Thymus (tissue), 11 donors: Measurements from ENCODE around the gene PIEZO1. TPM values are rescaled to one million over a fixed set of nuclear protein-coding genes. Genes with fewer than 3 reads are reported as not detected.

ENCODE experiments used
- DNase-seq, 9 donors: peaks; one replicate each; pipeline ENCODE4 v3.0.0-alpha.2; 2013; ENCODE audit warnings: low spot score in 9 of 9, low read depth in 6 of 9, missing footprints in 1 of 9
- H3K27ac ChIP-seq, 2 donors: one replicate each; pipeline ENCODE4 v1.5.1; 2013; ENCODE audit warnings: control low read depth in 1 of 2, low read depth in 1 of 2, low read length in 1 of 2, mild to moderate bottlenecking in 1 of 2, moderate library complexity in 1 of 2
- H3K27me3 ChIP-seq, 2 donors: one replicate each; pipeline ENCODE4 v1.5.1; 2013; ENCODE audit warnings: low read length in 1 of 2; ENCODE audit not compliant: control insufficient read depth in 2 of 2, insufficient read depth in 1 of 2
- H3K36me3 ChIP-seq, 2 donors: one replicate each; pipeline ENCODE4 v1.5.1; 2013; ENCODE audit warnings: low read length in 1 of 2, mild to moderate bottlenecking in 1 of 2, moderate library complexity in 1 of 2; ENCODE audit not compliant: control insufficient read depth in 2 of 2, insufficient read depth in 2 of 2
- H3K4me1 ChIP-seq, 2 donors: one replicate each; pipeline ENCODE4 v1.5.1; 2013; ENCODE audit warnings: low read length in 2 of 2; ENCODE audit not compliant: control insufficient read depth in 2 of 2, insufficient read depth in 2 of 2
- H3K4me3 ChIP-seq, 2 donors: one replicate each; pipeline ENCODE4 v1.5.1; 2013; ENCODE audit warnings: low read length in 2 of 2, control low read depth in 1 of 2, mild to moderate bottlenecking in 1 of 2
- H3K9me3 ChIP-seq, 2 donors: one replicate each; pipeline ENCODE4 v1.5.1; 2013; ENCODE audit warnings: low read length in 1 of 2, mild to moderate bottlenecking in 1 of 2; ENCODE audit not compliant: control insufficient read depth in 2 of 2, insufficient read depth in 1 of 2
- WGBS: extraction: QIAGEN DNeasy Blood & Tissue Kit; methylation state at CpG from one replicate; pipeline ENCODE4 v1.1.7; 2013; 5-methylcytosine and 5-hydroxymethylcytosine counted together
- polyA plus RNA-seq: library from polyadenylated mRNA; stranded (reverse); fragments of 200-250 nt; gene quantifications from one replicate; pipeline ENCODE4 v1.2.3, GENCODE V29; 2013
- total RNA-seq: library from RNA; stranded (reverse); fragments of 120-200 nt; gene quantifications from one replicate; pipeline ENCODE4 v1.2.4, GENCODE V29; 2013
- donor health status: healthy.

PIEZO1 gene
- total and polyA plus RNA-seq, 2 donors: 25.2 to 115 TPM

DNA sequence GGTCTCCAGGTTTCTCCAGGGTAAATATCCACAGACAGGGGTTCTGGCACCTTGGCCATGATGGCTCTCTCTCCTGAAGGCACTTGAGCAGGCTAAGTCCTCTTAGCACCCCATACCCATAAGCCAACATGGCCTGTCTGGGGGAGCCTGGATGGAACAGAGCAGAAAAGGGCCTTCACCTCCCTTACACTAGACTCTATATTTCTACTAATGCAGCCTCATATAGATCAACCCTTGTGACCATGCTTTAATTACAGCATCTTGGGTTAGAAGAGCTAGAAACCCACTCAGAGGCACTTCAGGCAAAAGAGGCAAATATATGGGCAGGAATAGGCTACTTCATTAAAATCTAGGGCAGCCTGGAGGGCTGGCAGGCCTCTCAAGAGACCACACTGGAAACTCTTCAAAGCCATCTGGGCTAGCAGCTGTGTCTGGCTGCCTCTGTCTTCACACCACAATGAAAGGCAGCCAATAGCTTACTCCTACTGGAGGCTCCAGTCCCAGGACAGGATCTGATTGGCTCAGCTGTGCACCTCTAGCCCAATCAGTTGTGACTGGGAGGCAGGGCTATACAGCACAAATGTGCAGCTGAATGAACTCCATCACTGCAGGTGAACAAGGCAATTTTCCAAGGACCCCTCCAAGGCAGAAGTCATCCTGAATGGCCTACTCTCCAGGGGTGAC, 13.9 kb upstream of the PIEZO1 start:
- H3K27ac ChIP-seq: peak overlapping the region; percentile 93 to 97
- peak overlapping the region in 1 of 2 donors; percentile 12 for H3K4me3 ChIP-seq
- H3K9me3 ChIP-seq: peaks cover 0 to 14% of the 10 kb centered on the region in 2 donors
- H3K27me3 ChIP-seq: no peaks in the 10 kb centered on the region
- H3K4me1 ChIP-seq: peaks cover 35 to 73% of the 10 kb centered on the region in 2 donors
- DNase-seq: peak in 5 of 9 donors; percentile 77 to 92 (median 84)
- peaks cover 0 to 5% of the 10 kb centered on the region in 2 donors for H3K36me3 ChIP-seq

DNA sequence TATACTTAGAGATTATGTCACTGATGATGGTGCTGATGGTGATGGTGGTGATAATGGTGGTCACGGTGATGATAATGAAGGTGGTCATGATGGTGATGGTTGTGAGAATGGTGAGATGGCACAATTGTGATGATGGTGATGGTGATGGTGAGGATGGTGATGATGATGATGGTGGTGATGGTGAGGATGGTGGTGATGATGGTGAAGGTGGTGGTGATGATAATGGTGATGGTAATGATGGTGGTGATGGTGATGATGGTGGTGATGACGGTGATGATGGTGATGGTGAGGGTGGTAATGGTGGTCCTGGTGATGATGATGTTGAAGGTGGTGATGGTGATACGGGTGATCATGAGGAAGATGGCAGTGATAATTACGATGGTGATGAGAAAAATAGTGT, 13.1 kb upstream of the PIEZO1 start:
- H3K27ac ChIP-seq: no peak overlapping the region

DNA sequence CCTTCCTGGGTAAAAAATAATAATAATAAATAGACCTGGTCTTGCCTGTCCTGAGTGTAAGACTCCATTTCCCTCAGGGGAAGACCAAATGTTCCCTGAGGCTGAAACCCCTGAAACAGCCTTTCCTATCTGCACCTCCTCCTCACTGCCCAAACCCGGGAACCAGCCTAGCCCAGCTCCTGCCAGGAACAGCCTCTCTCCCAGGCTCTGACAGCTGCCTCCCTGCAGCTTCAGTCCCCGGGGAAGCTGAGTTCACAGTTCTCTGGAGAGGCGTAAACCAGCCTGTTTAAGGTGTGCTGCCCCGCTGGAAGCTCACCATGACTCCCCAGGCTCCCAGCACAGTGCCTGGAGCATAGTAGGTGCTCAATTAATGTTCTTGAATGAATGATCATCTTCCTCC, 11.3 kb upstream of the PIEZO1 start:
- 95% methylated on average over 4 of the region's 4 CpGs for WGBS
- Histone ChIP-seq H3K27me3 (no peaks in the 10 kb centered on the region), H3K4me3 (no peak overlapping the region), H3K4me1 (peaks cover 55 to 83% of the 10 kb centered on the region in 2 donors), H3K27ac (peak overlapping the region in 1 of 2 donors; percentile 25), H3K36me3 (peaks cover 0 to 2% of the 10 kb centered on the region in 2 donors), H3K9me3 (peaks cover 0 to 18% of the 10 kb centered on the region in 2 donors)
- no peak for DNase-seq

More for the DNA sequence above, 13.1 kb upstream of the PIEZO1 start:
- peaks cover 43 to 81% of the 10 kb centered on the region in 2 donors for H3K4me1 ChIP-seq
- no peak for DNase-seq
- 95% methylated on average over 4 of the region's 4 CpGs for WGBS
- peaks cover 0 to 5% of the 10 kb centered on the region in 2 donors for H3K36me3 ChIP-seq
- peaks cover 0 to 16% of the 10 kb centered on the region in 2 donors for H3K9me3 ChIP-seq
- H3K27me3 ChIP-seq: no peaks in the 10 kb centered on the region
- H3K4me3 ChIP-seq: no peak overlapping the region

DNA sequence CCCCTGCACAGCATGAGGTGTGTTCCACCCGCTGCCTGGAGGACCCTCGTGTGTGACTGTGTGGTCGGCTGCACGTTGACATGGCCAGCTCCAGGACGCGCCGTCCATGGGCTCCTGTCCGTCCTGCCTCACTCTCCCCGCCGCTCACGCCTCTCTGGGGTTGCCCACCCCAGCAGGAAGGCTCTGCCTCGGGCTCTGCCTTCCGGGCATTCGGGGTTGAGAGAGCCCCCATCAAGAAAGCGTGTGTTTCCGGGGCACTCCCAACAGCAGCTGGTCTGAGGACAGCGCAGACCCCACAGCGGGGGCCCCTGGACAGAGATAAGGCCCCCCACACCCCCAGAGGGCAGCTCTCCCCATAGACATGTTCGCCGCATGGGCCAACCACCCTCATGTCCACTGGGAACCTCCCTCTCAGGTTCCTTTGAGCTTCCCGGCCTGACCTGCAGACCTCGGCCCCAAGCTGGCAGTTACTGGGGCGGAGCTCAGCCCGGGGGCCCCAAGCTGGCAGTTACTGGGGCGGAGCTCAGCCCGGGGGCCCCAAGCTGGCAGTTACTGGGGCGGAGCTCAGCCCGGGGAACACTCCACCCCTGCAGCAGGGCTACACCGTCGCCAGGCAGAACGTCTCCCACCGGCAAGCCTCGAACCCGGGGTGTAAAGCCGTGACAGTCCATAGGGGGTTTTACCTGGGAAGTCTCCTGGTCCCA, 8.4 kb upstream of the PIEZO1 start:
- H3K27me3 ChIP-seq: no peaks in the 10 kb centered on the region

DNA sequence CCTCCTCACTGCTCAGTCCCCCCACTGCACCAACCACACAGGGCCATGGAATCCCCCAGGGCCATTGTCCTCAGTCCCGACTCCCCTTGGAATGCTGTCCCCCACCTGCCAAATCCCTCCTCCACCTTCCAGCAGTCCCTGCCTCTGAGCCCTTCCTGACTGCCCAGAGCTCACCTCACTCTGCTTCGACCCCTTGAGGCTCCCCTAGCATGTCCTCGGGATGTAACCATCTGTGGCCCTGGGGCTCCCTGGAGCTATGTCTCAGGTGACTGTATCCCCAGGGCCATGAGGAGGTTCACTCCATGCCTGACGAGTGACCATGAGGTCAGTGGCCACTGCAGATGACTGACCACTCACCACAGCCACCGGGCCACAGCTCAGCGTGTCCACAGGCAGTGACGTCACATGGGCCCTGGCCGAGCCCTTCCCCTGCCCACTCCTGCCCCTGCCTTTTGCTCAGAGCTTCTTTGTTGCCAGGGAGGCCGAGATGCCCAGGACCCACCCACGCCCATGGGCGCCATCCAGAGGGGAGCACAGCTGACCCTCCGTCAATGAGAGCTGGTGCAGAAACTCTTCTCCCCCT, 7.7 kb upstream of the PIEZO1 start:
- WGBS: 87% methylated on average over 12 of the region's 12 CpGs
- peak in 1 of 9 donors; percentile 37 for DNase-seq
- Histone ChIP-seq H3K4me3 (peak overlapping the region; percentile 40 to 50), H3K4me1 (peaks cover 54 to 73% of the 10 kb centered on the region in 2 donors), H3K27me3 (no peaks in the 10 kb centered on the region), H3K9me3 (peaks cover 0 to 4% of the 10 kb centered on the region in 2 donors), H3K36me3 (no peaks in the 10 kb centered on the region), H3K27ac (peak overlapping the region; percentile 94 to 97)

More for the DNA sequence above, 8.4 kb upstream of the PIEZO1 start:
- H3K4me1 ChIP-seq: peaks cover 54 to 76% of the 10 kb centered on the region in 2 donors
- no peaks in the 10 kb centered on the region for H3K36me3 ChIP-seq
- 14% methylated on average over 35 of the region's 35 CpGs for WGBS
- peaks cover 0 to 5% of the 10 kb centered on the region in 2 donors for H3K9me3 ChIP-seq
- peak overlapping the region; percentile 94 to 97 for H3K27ac ChIP-seq
- DNase-seq: peak in 2 of 9 donors; percentile 68 to 83
- H3K4me3 ChIP-seq: peak overlapping the region; percentile 40 to 50

DNA sequence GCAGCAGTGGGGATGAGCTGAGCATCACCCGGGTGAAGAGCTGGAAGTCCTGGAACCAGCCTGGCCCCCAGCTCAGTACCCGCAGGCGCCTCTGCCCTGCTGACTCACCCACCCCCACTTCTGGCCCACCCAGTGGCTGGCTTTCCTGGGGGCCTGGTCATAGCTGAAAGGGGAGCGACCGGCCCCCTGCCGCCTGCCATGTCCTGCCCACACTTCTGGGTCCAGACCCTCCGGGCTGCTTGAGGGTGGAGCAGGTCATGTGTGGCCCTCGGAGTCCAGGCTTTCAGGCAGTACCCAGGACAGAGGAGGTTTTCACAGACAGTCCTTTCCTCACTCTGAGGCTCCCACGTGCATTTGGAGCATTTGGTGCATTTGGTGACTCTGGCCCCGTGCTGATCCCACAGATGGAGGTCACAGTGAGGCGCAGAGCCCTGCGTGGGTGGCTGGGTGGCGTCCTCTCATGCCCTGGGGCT, 7.1 kb upstream of the PIEZO1 start:
- no peaks in the 10 kb centered on the region for H3K27me3 ChIP-seq
- WGBS: 56% methylated on average over 13 of the region's 13 CpGs
- H3K4me3 ChIP-seq: peak overlapping the region in 1 of 2 donors; percentile 18
- peak in 1 of 9 donors; percentile 43 for DNase-seq
- peak overlapping the region; percentile 80 to 97 for H3K27ac ChIP-seq
- peaks cover 0 to 4% of the 10 kb centered on the region in 2 donors for H3K9me3 ChIP-seq
- H3K4me1 ChIP-seq: peaks cover 55 to 73% of the 10 kb centered on the region in 2 donors
- no peaks in the 10 kb centered on the region for H3K36me3 ChIP-seq

DNA sequence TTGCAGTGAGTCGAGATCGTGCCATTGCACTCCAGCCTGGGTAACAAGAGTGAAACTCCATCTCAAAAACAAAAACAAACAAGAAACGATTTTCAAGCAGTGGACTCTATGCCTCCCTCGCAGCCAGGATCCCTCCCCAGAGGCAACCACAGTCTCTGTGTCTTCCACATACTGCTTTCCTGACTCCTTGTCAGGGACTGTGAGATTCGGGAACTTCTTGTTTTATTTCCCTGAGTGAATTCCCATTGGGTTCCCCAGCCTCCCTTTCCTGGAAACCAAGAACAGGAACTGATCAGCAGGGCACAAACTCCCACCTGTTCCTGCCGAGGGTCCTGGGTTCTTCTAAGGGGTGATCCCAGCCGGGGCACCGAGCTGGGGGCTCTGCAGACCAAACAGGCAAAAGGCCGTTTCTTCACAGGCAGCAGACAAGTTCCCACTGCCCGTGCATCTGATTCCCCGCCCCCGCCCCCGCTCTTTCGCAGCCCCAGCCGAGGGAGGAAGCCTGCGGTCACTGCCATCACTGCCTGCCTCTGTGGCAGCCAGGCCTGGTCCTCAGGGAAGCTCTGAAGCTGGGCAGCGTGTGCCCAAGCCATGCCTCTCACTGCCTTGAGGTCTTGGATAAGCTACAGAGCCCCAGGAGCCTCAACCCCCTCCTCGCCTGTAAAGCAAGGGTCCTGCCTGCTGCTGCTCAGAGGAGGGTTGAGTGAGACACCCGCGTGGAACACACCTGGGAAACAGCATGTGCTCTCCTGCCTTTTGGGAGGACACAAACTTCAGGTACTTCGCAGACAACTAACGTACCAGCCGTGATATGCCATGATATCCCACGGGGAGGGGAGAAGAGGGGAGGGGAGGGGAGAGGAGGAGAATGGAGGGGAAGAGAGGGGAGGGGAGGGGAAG, 5.5 kb upstream of the PIEZO1 start:
- H3K27me3 ChIP-seq: no peaks in the 10 kb centered on the region
- H3K4me1 ChIP-seq: peaks cover 50 to 68% of the 10 kb centered on the region in 2 donors
- peak in 1 of 9 donors; percentile 80 for DNase-seq
- H3K36me3 ChIP-seq: no peaks in the 10 kb centered on the region
- H3K27ac ChIP-seq: peak overlapping the region; percentile 77 to 96
- 3% methylated on average over 24 of the region's 24 CpGs for WGBS
- H3K9me3 ChIP-seq: peaks cover 0 to 4% of the 10 kb centered on the region in 2 donors
- peak overlapping the region; percentile 13 to 30 for H3K4me3 ChIP-seq

DNA sequence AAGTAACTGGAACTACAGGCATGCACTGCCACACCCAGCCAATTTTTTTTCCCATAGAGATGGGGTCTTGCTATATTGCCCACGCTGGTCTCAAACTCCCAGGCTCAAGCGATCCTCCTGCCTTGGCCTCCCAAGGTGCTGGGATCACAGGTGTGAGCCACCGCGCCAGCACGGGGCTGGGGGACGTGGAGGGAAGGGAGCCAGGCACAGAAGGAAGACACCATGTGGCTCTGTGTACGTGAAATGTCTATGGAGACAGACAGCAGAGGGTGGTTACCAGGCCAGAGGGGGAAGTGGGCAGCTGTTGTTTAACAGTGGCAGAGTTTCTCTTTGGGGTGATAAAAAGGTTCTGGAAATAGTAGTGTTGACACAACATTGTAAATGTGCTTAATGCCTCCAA, 4.6 kb upstream of the PIEZO1 start:
- peak in 1 of 9 donors; percentile 53 for DNase-seq
- 31% methylated on average over 7 of the region's 7 CpGs for WGBS
- Histone ChIP-seq H3K27me3 (no peaks in the 10 kb centered on the region), H3K9me3 (peaks cover 0 to 4% of the 10 kb centered on the region in 2 donors), H3K27ac (peak overlapping the region; percentile 7 to 13), H3K4me1 (peaks cover 42 to 59% of the 10 kb centered on the region in 2 donors), H3K36me3 (no peaks in the 10 kb centered on the region), H3K4me3 (no peak overlapping the region)
